ENCODE measurements around the gene SCARB2. TPM values are rescaled to one million over a fixed set of nuclear protein-coding genes. Genes with fewer than 3 reads are reported as not detected.

Gene SCARB2
- total and polyA plus RNA-seq, 2 of the 4 experiments (the other 2 are of a cell fraction) = 69.2 to 102 TPM

DNA sequence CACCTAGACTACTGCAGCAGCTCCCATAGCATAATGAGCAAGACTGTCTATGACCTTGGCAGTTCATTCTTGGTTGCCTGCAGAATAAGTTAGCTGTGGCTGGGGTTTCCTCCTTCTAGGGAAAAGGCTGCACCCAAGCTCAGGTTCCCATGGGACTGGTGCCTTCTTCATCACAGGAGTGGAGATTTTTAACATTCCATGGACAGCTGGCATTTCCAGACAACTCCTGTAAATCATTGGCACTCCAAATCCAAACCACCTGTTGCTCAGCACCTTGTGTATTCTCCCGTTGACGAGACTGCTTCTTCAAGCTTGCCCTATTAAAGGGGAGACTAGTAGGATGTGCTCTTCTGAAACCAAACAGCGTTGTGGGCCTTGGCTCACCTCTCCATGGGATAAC, 57.6 kb downstream of the SCARB2 start:
- no peaks in the 10 kb centered on the region for H3K4me1 ChIP-seq (ENCODE audit: control insufficient read depth, insufficient read depth, low read length)
- H3K4me2 ChIP-seq (ENCODE audit: low read depth, low read length) = no peak overlapping the region
- TF ChIP-seq CHD1 (IDR thresholded peaks at IDR 0.05; ENCODE audit: low read depth, low read length) (no peak), CEBPB (IDR thresholded peaks at IDR 0.05; ENCODE audit: low read depth, low read length) (no peak), FOS (IDR thresholded peaks at IDR 0.05; ENCODE audit: low read depth, low read length) (no peak), NFE2L2 (IDR thresholded peaks at IDR 0.05; ENCODE audit: low read depth, low read length) (no peak), POLR2A (IDR thresholded peaks at IDR 0.05; ENCODE audit: low read depth, low read length) (no peak), BHLHE40 (IDR thresholded peaks at IDR 0.05; ENCODE audit: low read depth, low read length) (no peak), MAZ (IDR thresholded peaks at IDR 0.05; ENCODE audit: borderline replicate concordance, low read depth, low read length) (no peak), SMC3 (IDR thresholded peaks at IDR 0.05; ENCODE audit: low read depth, low read length) (no peak), RFX5 (IDR thresholded peaks at IDR 0.05; ENCODE audit: low read depth, low read length) (no peak), MAFK (IDR thresholded peaks at IDR 0.05; ENCODE audit: low read depth, low read length) (no peak), MXI1 (IDR thresholded peaks at IDR 0.05; ENCODE audit: borderline replicate concordance, low read depth, low read length) (no peak)
- TF ChIP-seq, protein P1, sequence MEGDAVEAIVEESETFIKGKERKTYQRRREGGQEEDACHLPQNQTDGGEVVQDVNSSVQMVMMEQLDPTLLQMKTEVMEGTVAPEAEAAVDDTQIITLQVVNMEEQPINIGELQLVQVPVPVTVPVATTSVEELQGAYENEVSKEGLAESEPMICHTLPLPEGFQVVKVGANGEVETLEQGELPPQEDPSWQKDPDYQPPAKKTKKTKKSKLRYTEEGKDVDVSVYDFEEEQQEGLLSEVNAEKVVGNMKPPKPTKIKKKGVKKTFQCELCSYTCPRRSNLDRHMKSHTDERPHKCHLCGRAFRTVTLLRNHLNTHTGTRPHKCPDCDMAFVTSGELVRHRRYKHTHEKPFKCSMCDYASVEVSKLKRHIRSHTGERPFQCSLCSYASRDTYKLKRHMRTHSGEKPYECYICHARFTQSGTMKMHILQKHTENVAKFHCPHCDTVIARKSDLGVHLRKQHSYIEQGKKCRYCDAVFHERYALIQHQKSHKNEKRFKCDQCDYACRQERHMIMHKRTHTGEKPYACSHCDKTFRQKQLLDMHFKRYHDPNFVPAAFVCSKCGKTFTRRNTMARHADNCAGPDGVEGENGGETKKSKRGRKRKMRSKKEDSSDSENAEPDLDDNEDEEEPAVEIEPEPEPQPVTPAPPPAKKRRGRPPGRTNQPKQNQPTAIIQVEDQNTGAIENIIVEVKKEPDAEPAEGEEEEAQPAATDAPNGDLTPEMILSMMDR (conservative IDR thresholded peaks at IDR 0.05; ENCODE audit: low read depth, low read length) = no peak
- TF ChIP-seq, protein P2, sequence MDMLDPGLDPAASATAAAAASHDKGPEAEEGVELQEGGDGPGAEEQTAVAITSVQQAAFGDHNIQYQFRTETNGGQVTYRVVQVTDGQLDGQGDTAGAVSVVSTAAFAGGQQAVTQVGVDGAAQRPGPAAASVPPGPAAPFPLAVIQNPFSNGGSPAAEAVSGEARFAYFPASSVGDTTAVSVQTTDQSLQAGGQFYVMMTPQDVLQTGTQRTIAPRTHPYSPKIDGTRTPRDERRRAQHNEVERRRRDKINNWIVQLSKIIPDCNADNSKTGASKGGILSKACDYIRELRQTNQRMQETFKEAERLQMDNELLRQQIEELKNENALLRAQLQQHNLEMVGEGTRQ (IDR thresholded peaks at IDR 0.05; ENCODE audit: low read depth, low read length) = no peak
- TF ChIP-seq, protein P3, sequence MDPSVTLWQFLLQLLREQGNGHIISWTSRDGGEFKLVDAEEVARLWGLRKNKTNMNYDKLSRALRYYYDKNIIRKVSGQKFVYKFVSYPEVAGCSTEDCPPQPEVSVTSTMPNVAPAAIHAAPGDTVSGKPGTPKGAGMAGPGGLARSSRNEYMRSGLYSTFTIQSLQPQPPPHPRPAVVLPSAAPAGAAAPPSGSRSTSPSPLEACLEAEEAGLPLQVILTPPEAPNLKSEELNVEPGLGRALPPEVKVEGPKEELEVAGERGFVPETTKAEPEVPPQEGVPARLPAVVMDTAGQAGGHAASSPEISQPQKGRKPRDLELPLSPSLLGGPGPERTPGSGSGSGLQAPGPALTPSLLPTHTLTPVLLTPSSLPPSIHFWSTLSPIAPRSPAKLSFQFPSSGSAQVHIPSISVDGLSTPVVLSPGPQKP (IDR thresholded peaks at IDR 0.05; ENCODE audit: borderline replicate concordance, low read depth, low read length) = no peak
- CTCF ChIA-PET = no interaction called here
- no peak overlapping the region for H3K9ac ChIP-seq (ENCODE audit: low read depth, low read length)
- H2AK9ac ChIP-seq (replicated peaks; ENCODE audit: low read depth, low read length, poor library complexity) = no peak overlapping the region
- no peak for ATAC-seq (ENCODE audit: low read depth)
- H2AK5ac ChIP-seq (ENCODE audit: low read depth, low read length) = no peak overlapping the region
- dilution Hi-C loops (cut with HindIII; ENCODE audit: low sequenced_read_pairs, unreplicated experiment) (no loop called here), in situ Hi-C loops (cut with MboI; ENCODE audit: low sequenced_read_pairs) (no loop called here), intact Hi-C loops (cut with micrococcal nuclease) (no loop called here)
- no peak overlapping the region for H3K27ac ChIP-seq (ENCODE audit: insufficient read depth, low read length)
- no peaks in the 10 kb centered on the region for H3K9me3 ChIP-seq (ENCODE audit: control insufficient read depth, insufficient read depth, low read length)
- WGBS, 2 experiments (ENCODE audit: extremely low coverage in 2 of 2, insufficient read length in 1 of 2) = no CpG with 5 or more reads among the region's 3 CpGs
- H3K27me3 ChIP-seq (ENCODE audit: control insufficient read depth, insufficient read depth, low read length) = no peaks in the 10 kb centered on the region
- H3K79me1 ChIP-seq (ENCODE audit: low read depth in 1 of 2, low read length in 2 of 2) = no peaks in the 10 kb centered on the region
- DNase-seq = no peak
- no peak overlapping the region for H3K14ac ChIP-seq (replicated peaks; ENCODE audit: low read depth, low read length)
- H2BK20ac ChIP-seq (ENCODE audit: low read depth, low read length) = no peak overlapping the region
- no peak overlapping the region for H4K91ac ChIP-seq (ENCODE audit: insufficient read depth, low read depth, low read length)
- POLR2A ChIA-PET (ENCODE audit: unreplicated experiment) = no interaction called here
- no peak overlapping the region for H2AFZ ChIP-seq (replicated peaks; ENCODE audit: low read length, poor library complexity)
- H3K23ac ChIP-seq (ENCODE audit: low read depth, low read length) = no peak overlapping the region
- H3K4ac ChIP-seq (ENCODE audit: low read depth, low read length) = no peak overlapping the region
- H2BK120ac ChIP-seq (ENCODE audit: low read depth, low read length) = no peak overlapping the region
- no peaks in the 10 kb centered on the region for H4K20me1 ChIP-seq (ENCODE audit: insufficient read depth, low read length)
- BruUV-seq (replicated peaks) = no TSS peak
- no peak overlapping the region for H2BK15ac ChIP-seq (ENCODE audit: low read depth, low read length)
- no peak overlapping the region for H3K56ac ChIP-seq (ENCODE audit: extremely low read depth, insufficient read depth, low read length)
- H3K18ac ChIP-seq (ENCODE audit: low read depth, low read length) = no peak overlapping the region
- no peaks in the 10 kb centered on the region; the same call in 1 of the 2 replicates for H3K9me1 ChIP-seq (ENCODE audit: insufficient read depth, low read length)
- 0 out of 2 replicates have a peak, but pooled peaks cover 4% of the 10 kb centered on the region for H3K36me3 ChIP-seq (ENCODE audit: control insufficient read depth, insufficient read depth, low read length)
- H3K4me3 ChIP-seq (ENCODE audit: insufficient read depth, low read depth, low read length) = no peak overlapping the region
- no peak overlapping the region for H2BK5ac ChIP-seq (ENCODE audit: low read depth, low read length, poor library complexity, severe bottlenecking)
- no peak overlapping the region for H4K5ac ChIP-seq (ENCODE audit: low read depth, low read length)
- no peak overlapping the region for H4K8ac ChIP-seq (ENCODE audit: low read depth in 2 of 2, low read length in 2 of 2)
